BLaER1 treated with 17β-estradiol and CSF1 and Interleukin-3, amounts not matched to agents 10 nM and 100 nM (cell line): ENCODE measurements around the gene STXBP4.

ENCODE experiments used
- H3K27ac ChIP-seq, 11 experiments: shearing (Covaris generic); formaldehyde crosslinking; 2 replicates each; pipeline ENCODE4 v1.8.1; 2022
- H3K27me3 ChIP-seq, 11 experiments: shearing (Covaris generic); formaldehyde crosslinking; 2 replicates each; pipeline ENCODE4 v1.8.1; 2022
- H3K36me3 ChIP-seq, 11 experiments: shearing (Covaris generic); formaldehyde crosslinking; 2 replicates each; pipeline ENCODE4 v1.8.1; 2022
- H3K4me1 ChIP-seq, 10 experiments: shearing (Covaris generic); formaldehyde crosslinking; 2 replicates each; pipeline ENCODE4 v1.8.1; 2022
- H3K4me2 ChIP-seq, 11 experiments: shearing (Covaris generic); formaldehyde crosslinking; 2 replicates each; pipeline ENCODE4 v1.8.1; 2022
- H3K4me3 ChIP-seq, 10 experiments: shearing (Covaris generic); formaldehyde crosslinking; 2 replicates each; pipeline ENCODE4 v1.8.1; 2022
- H3K9ac ChIP-seq, 11 experiments: shearing (Covaris generic); formaldehyde crosslinking; 2 replicates each; pipeline ENCODE4 v1.8.1; 2022
- H3K9me3 ChIP-seq, 11 experiments: shearing (Covaris generic); formaldehyde crosslinking; replicated peaks in 1 of 11; 2 replicates each; pipeline ENCODE4 v1.8.1; 2022
- H4K20me1 ChIP-seq, 11 experiments: shearing (Covaris generic); formaldehyde crosslinking; 2 replicates each; pipeline ENCODE4 v1.8.1; 2022
- Cebpa-rat ChIP-seq, 11 experiments: shearing (Covaris generic); IDR thresholded peaks; 2 replicates each; pipeline ENCODE4 v1.8.1; 2022

The STXBP4 gene

DNA sequence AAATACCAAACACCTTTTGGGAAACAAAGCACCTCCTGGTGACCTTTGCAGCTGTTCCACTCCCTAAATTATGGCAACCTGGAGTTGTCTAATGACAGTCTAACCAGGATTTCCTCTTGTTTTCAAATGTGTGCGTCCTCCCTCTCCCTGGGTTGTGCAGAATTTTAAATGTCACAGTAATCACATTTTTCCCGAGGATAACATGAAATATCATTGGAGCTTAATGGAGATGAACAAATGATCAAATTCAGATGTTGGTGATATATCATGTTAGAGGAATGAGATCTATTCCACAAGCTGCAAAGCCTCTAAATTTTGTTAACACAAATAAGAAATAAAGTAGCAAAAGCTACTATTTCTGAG lies 209.3 kb downstream of the STXBP4 start:
- H3K36me3 ChIP-seq: 0 out of 22 replicates have a peak, but pooled peaks cover 0 to 6% (median 0%) of the 10 kb centered on the region in 11 experiments
- no peak overlapping the region for H3K4me3 ChIP-seq
- H4K20me1 ChIP-seq: no peaks in the 10 kb centered on the region
- no peak overlapping the region for H3K4me2 ChIP-seq
- peaks cover 15 to 26% (median 21%) of the 10 kb centered on the region in 10 experiments; a peak in 19 of 20 replicates for H3K4me1 ChIP-seq
- peaks cover 4 to 13% (median 8%) of the 10 kb centered on the region in 11 experiments; a peak in 15 of 22 replicates for H3K9me3 ChIP-seq
- H3K27ac ChIP-seq: no peak overlapping the region
- H3K9ac ChIP-seq: no peak overlapping the region
- H3K27me3 ChIP-seq: no peaks in the 10 kb centered on the region
- TF ChIP-seq Cebpa-rat (IDR thresholded peaks at IDR 0.05): no peak

DNA sequence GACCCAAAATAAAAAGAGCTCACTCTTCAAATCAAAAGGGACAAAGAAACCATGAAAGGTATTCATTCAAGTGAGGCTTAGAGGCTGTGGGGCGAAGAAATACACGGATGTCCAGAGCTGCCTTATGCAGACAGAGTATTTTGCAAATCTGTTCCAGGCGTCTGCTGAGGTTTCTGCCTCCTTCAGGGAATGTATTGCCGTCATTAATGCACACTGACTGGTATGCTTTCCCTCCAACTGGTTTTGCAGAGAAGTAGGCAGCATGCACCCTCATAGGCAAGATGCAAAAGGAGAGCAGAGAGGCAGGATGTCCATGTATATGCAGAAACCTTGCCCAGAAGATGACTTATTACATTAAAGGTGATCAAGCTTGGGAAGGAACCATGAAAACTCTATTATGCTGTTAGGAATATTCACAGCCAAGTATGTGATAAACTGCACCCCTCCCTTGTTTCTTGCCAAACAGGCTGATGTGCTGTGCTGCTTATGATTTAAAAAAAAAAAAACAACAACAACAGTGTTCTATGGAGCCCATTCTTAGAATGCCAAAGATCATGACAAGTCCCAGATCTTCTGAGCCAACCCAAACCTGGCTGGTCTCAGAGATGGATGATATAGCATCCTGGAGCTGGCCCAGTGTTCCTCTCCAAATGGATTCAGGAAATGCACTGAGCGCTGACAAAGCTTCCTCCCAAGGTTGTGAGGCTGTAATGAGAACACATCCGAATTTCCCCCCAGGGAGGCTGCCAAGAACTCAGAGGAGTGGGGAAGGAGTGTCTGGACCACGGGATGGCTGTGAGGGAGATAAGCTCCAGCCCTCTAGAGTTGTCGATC lies 218.6 kb downstream of the STXBP4 start:
- no peaks in the 10 kb centered on the region for H3K9me3 ChIP-seq
- no peak for TF ChIP-seq Cebpa-rat (IDR thresholded peaks at IDR 0.05)
- H3K27ac ChIP-seq: no peak overlapping the region
- H3K36me3 ChIP-seq: no peaks in the 10 kb centered on the region
- no peaks in the 10 kb centered on the region for H4K20me1 ChIP-seq
- no peaks in the 10 kb centered on the region for H3K4me1 ChIP-seq
- no peak overlapping the region for H3K4me2 ChIP-seq
- H3K4me3 ChIP-seq: no peak overlapping the region
- no peaks in the 10 kb centered on the region for H3K27me3 ChIP-seq
- no peak overlapping the region for H3K9ac ChIP-seq

DNA sequence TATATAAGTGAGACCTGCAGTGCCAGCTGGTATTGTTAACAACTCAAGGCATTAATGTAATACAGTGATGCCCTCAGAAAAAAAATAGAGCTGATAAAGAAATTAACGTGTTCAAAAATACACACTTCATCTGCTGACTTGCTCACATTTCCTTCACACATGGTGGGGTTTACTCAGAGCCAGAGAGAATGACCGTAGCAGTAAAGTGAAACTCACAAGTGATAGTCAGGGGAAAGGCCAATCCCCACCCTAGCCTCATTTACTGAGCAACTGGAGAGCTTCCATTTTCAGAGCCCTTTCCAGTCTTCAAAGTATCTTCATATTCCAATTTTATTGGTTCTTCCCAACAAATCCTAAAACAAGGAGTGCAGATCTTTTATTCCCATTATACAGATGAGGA lies 222.2 kb downstream of the STXBP4 start:
- no peak overlapping the region for H3K27ac ChIP-seq
- no peaks in the 10 kb centered on the region for H3K9me3 ChIP-seq
- no peak overlapping the region for H3K4me2 ChIP-seq
- TF ChIP-seq Cebpa-rat (IDR thresholded peaks at IDR 0.05): no peak
- no peak overlapping the region for H3K4me3 ChIP-seq
- no peaks in the 10 kb centered on the region for H3K27me3 ChIP-seq
- no peak overlapping the region for H3K9ac ChIP-seq
- no peaks in the 10 kb centered on the region for H3K36me3 ChIP-seq
- H3K4me1 ChIP-seq: no peaks in the 10 kb centered on the region
- H4K20me1 ChIP-seq: no peaks in the 10 kb centered on the region

DNA sequence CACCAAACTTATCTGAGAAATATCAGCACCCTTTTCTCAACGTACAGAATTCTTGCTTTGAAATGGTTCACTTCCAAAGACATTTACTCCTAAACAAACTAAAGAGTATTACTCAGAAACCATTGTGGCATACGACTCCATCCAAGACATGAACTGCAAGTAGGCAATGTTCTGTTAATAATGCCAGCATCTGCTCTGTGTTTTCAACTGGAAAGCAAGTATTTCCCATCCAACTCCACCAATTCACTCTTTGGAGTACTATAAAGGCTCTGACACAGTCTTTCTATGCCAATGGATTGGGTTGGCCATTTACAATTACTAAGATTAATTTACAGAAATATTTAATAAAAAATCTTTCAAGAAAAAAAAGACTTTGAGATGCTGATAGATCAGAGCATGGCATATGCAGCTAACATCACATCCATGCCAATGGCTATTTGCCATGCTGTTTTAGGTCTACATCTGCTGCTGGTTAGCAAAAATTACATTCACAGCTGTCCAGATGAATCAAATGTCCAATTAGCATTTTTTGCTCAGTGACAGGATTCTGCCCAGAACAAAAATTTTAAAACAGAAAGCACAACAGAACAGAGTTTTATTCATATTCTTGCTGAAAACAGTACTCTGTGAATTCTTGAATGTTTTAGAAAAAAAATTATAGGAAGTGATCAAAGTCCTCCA lies 230.3 kb downstream of the STXBP4 start:
- Histone ChIP-seq H3K4me3 (no peak overlapping the region), H3K27ac (no peak overlapping the region), H3K36me3 (no peaks in the 10 kb centered on the region), H3K9ac (no peak overlapping the region), H4K20me1 (no peaks in the 10 kb centered on the region), H3K4me2 (no peak overlapping the region), H3K9me3 (peaks cover 0 to 5% (median 3%) of the 10 kb centered on the region in 11 experiments; a peak in 10 of 22 replicates), H3K4me1 (no peaks in the 10 kb centered on the region), H3K27me3 (no peaks in the 10 kb centered on the region)
- no peak for TF ChIP-seq Cebpa-rat (IDR thresholded peaks at IDR 0.05)

DNA sequence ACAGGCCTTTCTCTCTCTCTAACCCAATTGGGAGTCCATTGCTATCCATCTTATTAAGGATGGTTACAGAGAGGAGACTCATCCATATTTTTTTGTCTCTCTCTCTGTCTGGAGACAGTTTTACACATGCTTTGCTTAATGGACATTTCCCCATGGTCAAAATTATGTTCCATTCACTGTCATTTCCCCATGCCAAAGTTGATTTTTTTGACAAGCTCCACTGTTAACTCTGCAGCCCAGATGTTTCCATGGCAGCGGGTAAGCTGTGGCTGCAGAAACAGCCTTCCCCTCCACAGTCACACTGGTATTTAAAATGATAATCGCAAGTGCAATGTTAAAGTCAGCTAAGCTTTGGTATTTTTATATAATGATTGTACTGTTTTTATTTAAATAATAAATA lies 232.3 kb downstream of the STXBP4 start:
- H3K9me3 ChIP-seq: peaks cover 0 to 13% (median 6%) of the 10 kb centered on the region in 11 experiments; a peak in 11 of 22 replicates
- H4K20me1 ChIP-seq: no peaks in the 10 kb centered on the region
- H3K36me3 ChIP-seq: no peaks in the 10 kb centered on the region
- H3K4me3 ChIP-seq: no peak overlapping the region
- H3K27me3 ChIP-seq: no peaks in the 10 kb centered on the region
- H3K4me2 ChIP-seq: no peak overlapping the region
- no peak overlapping the region for H3K27ac ChIP-seq
- no peaks in the 10 kb centered on the region for H3K4me1 ChIP-seq
- H3K9ac ChIP-seq: no peak overlapping the region
- no peak for TF ChIP-seq Cebpa-rat (IDR thresholded peaks at IDR 0.05)

DNA sequence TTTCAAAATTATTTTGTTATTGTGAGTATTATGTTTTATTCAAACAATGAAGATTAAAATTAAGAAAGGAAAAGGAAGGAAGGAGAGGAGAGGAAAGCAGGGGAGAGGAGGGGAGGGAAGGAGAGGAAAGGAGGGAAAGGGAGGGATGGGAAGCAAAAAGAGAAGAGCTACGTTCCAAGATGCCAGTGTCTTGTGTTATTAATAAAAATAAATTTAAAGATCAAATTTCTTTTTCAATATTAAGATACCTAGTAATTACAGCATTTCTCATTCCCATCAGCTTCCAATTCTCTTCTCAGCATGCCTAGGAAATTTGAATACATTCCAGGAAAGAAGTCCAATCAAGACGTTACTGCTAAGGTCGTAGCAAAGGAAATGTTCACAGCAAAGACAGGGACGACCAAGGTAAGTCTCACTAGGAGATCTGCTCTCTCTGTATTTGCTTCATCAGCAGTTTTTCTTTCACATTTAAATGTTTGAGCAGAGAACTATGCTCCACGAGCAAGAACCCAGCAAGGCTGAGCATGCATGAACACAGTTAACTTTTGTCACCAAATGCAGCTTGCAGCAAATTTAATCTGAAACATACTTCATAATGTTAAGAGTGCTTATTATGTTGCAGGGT lies 232.9 kb downstream of the STXBP4 start:
- Histone ChIP-seq H3K36me3 (no peaks in the 10 kb centered on the region), H3K27ac (no peak overlapping the region), H3K9me3 (peaks cover 0 to 13% (median 6%) of the 10 kb centered on the region in 11 experiments; a peak in 11 of 22 replicates), H3K9ac (no peak overlapping the region), H3K4me3 (no peak overlapping the region), H3K4me2 (no peak overlapping the region), H3K27me3 (no peaks in the 10 kb centered on the region), H3K4me1 (no peaks in the 10 kb centered on the region), H4K20me1 (no peaks in the 10 kb centered on the region)
- no peak for TF ChIP-seq Cebpa-rat (IDR thresholded peaks at IDR 0.05)

DNA sequence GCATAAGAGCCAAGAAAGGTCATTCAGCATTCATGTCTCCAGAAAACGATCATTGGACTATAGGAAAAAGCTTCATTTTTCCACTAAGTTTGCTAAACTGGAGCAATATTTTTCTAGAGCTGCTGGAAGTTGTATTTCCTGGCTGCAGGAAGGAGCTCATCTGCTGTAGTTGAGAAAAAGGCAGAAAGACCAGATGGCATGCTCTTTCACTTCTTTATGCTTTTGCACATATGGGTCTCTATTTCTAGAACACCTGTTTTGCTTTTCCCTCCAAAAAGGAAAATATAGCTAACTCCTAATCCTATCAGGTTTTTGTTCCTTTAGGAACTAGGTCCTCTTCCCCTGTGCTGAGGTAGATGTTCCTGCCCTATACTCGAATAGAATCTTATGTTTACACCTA lies 234.3 kb downstream of the STXBP4 start:
- Histone ChIP-seq H3K9me3 (peaks cover 0 to 13% (median 6%) of the 10 kb centered on the region in 11 experiments; a peak in 11 of 22 replicates), H3K4me3 (no peak overlapping the region), H4K20me1 (no peaks in the 10 kb centered on the region), H3K27me3 (no peaks in the 10 kb centered on the region), H3K4me1 (no peaks in the 10 kb centered on the region), H3K4me2 (no peak overlapping the region), H3K9ac (no peak overlapping the region), H3K36me3 (no peaks in the 10 kb centered on the region), H3K27ac (no peak overlapping the region)
- no peak for TF ChIP-seq Cebpa-rat (IDR thresholded peaks at IDR 0.05)

DNA sequence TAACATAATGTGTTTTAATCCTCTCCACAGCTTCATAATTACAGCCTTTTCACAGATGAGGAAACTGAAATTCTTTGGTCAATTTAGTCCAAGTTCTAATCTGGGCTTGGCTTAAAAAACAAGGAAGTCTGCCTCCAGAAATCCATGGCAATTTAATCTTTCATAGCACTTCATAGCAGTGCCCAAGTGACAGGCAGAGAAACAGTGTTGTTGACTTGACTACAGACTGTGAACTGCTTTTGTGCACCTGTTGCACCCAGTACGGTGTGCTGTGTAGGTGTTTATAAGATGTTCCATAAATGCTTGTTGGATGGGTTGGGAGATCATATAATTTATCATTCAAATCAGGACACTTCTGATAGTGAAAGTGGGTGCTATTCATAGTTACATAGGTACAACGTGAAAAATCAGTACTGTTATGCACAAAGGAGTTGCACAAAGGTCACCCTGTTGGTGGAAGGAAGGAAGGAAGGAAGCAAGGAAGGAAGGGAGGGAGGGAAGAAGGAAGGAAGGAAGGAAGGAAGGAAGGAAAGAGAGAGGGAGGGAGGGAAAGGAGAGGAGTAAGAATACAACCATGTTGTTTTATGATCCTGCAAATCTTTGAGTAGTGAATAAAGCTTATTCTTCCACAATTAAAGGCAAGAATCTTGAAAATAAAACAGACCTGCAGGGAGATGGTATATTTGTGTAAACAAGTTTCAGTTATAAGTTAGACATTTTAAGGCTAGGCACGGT lies 239.7 kb downstream of the STXBP4 start:
- H3K4me3 ChIP-seq: no peak overlapping the region
- H4K20me1 ChIP-seq: no peaks in the 10 kb centered on the region
- H3K9me3 ChIP-seq: peaks cover 0 to 13% (median 6%) of the 10 kb centered on the region in 11 experiments; a peak in 11 of 22 replicates
- H3K4me2 ChIP-seq: no peak overlapping the region
- no peaks in the 10 kb centered on the region for H3K36me3 ChIP-seq
- H3K27ac ChIP-seq: no peak overlapping the region
- no peaks in the 10 kb centered on the region for H3K4me1 ChIP-seq
- H3K27me3 ChIP-seq: no peaks in the 10 kb centered on the region
- H3K9ac ChIP-seq: no peak overlapping the region
- TF ChIP-seq Cebpa-rat (IDR thresholded peaks at IDR 0.05): no peak

DNA sequence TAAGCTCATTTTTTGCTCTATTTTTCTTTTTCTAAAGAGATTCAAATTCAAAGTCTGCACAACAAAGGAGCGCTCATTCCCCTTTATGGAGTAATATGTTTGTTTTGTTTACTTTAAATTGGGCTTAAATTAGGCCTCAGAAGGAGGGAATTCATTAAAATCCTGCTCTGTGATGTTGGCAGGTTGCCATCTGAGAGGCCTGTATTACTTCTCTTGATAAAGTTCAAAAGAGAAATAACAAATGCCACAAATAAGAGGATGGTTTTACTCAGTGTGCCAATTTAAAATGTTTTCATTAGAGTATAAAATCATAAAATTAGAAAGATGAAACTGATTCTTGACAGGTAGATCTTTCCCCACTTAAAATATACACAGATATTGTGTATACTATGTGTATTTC lies 241.7 kb downstream of the STXBP4 start:
- H3K9me3 ChIP-seq: 0 out of 22 replicates have a peak, but pooled peaks cover 0 to 3% (median 0%) of the 10 kb centered on the region in 11 experiments
- no peak for TF ChIP-seq Cebpa-rat (IDR thresholded peaks at IDR 0.05)
- no peaks in the 10 kb centered on the region for H3K36me3 ChIP-seq
- H3K9ac ChIP-seq: no peak overlapping the region
- H3K27me3 ChIP-seq: no peaks in the 10 kb centered on the region
- no peak overlapping the region for H3K4me2 ChIP-seq
- H3K4me1 ChIP-seq: no peaks in the 10 kb centered on the region
- no peak overlapping the region for H3K27ac ChIP-seq
- no peak overlapping the region for H3K4me3 ChIP-seq
- no peaks in the 10 kb centered on the region for H4K20me1 ChIP-seq
